Right ventricle myocardium superior (tissue), 1 donor: ENCODE results near the gene ZNF682. TPM values are rescaled to one million over a fixed set of nuclear protein-coding genes. Genes with fewer than 3 reads are reported as not detected.
"Not testable (repeated sequence)": the region's sequence is repeated elsewhere in the genome, so short reads cannot be mapped to it uniquely, and the experiment has no call there.

Experiments used
- ATAC-seq: fragments of 200-7000 bp; cut with Tn5 transposase; one replicate; pipeline ENCODE4 v1.9.1; 2020; ENCODE audit warnings: mild to moderate bottlenecking; ENCODE audit not compliant: poor library complexity
- DNase-seq: peaks from one replicate; pipeline ENCODE4 v3.0.0-alpha.2; 2020
- intact Hi-C: fragments of 100-400 bp; cut with DNase I; formaldehyde crosslinking; loops from one replicate; pipeline ENCODE4 v1.11.2; 2022
- total RNA-seq: library from RNA; stranded (reverse); fragmentation: NEBNext Ultra II Directional; extraction: Animal tissue kit (Norgen Biotek cat#: 25700); gene quantifications from one replicate; pipeline ENCODE4 v1.2.1, GENCODE V29; 2021
- donor health status: DM: no; HTN: yes; CAD: no; lungs with severe emphysema.

Gene ZNF682
- total RNA-seq, 1 donor from 2014 or later, result 6.3 TPM

DNA sequence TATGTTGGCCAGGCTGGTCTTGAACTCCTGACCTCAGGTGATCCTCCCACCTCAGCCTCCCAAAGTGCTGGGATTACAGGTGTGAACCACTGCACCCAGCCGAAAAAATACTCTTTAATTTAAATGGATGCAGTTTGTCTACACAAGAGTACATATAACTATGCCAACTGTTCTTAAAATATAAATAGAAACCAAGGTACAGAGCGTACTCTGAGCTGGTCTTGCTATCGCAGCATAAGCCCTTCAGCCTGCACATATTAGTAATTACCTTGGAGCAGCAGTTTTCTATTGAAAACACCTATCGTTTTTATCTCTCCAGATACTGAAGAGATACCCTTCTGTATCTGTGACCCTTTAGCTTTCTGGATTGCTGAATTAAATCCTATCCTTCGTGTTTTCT is 3.4 kb downstream of the ZNF682 start:
- ATAC-seq (peak; percentile 63), DNase-seq (no peak)
- intact Hi-C loops, result no loop called here

GRCh38 chr19:20028611-20029010 is 10.7 kb downstream of the ZNF682 start:
- DNase-seq (no peak), ATAC-seq (no peak)
- intact Hi-C loops, result no loop called here

GRCh38 chr19:20005741-20006140 is 33.6 kb downstream of the ZNF682 start:
- ATAC-seq, result no peak
- DNase-seq, result no peak
- intact Hi-C loops, result no loop called here

DNA sequence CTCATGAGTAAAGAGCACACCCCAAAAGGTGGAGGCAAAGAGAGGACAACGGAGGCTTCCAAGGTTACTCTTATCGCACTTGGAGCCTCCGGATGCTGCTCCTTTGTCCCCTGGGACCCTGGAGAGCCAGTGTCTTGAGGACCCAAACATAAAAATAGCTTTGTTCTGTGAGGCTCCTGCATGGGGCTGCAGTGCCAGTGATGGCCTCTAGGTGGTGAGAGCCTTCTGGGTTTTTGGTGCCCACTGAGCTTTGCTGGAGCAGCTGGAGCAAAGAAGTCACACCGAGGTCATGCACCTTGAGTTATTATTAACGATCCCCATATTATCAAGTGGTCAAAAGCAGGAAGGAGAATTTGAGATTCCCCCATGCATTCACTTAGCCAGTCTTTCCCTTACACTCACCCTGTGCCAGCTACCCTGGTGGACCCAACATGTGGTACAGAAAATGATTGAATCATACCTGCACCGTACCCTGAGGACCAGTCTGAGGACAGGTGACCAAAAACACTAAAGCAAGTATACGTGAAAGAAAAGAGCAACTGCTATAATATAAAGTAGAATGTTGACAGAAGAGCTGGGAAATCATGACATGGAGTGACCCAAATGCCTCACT is 41.5 kb downstream of the ZNF682 start:
- intact Hi-C loops, result no loop called here
- peak; percentile 29 for ATAC-seq
- DNase-seq, result no peak

- intact Hi-C loops, result no loop called here
- no peak for ATAC-seq
- no peak for DNase-seq
Observed at GRCh38 chr19:19966862-19967261, 72.4 kb downstream of the ZNF682 start.

DNA sequence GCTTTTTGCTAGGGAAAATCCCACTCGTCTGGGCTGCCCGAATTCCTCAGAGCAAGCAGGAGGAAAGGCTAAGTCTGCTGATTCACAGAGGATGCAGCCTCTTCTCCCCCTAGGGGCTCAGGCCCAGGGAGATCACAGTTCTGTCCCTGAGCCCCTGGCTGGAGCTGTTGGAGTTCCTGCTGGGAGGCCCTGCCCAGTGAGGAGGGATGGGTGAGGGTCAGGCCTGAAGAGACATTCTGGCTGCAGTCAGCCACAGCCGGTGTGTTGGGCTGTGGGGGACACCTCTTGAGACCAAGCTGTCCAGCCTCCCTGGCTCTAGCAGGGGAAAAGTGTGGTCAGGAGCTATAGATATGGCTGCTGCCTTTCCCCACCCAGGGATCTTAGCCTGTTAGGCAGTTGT is 73.2 kb downstream of the ZNF682 start:
- DNase-seq, ATAC-seq, intact Hi-C loops: not testable (repeated sequence)

- intact Hi-C loops, result no loop called here
- DNase-seq (no peak), ATAC-seq (no peak)
Observed at GRCh38 chr19:19964416-19964815, 74.9 kb downstream of the ZNF682 start.

DNA sequence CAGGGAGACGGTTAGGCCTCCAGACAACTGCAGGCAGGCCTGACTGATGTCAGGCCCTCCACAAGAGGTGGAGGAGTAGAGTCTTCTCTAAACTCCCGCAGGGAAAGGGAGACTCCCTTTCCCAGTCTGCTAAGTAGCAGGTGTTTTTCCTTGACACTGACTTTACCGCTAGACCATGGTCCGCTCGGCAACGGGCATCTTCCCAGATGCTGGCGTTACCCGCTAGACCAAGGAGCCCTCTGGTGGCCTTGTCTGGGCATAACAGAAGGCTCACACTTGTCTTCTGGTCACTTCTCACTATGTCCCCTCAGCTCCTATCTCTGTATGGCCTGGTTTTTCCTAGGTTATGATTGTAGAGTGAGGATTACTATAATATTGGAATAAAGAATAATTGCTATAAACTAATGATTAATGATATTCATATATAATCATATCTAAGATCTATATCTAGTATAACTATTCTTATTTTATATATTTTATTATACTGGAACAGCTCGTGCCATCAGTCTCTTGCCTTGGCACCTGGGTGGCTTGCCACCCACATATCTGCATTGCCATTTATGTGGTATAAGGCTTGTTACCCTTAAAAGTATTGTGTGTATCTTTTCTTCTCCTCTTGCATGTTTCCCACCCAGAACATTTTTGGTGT is 80.0 kb downstream of the ZNF682 start:
- intact Hi-C loops, ATAC-seq: not testable (repeated sequence)
- DNase-seq, result peak; percentile 81

- ATAC-seq, intact Hi-C loops, DNase-seq: not testable (repeated sequence)
Observed at GRCh38 chr19:19957766-19958165, 81.5 kb downstream of the ZNF682 start.

GRCh38 chr19:19956434-19957075 is 82.8 kb downstream of the ZNF682 start:
- intact Hi-C loops, result no loop called here
- no peak for ATAC-seq
- DNase-seq, result no peak

DNA sequence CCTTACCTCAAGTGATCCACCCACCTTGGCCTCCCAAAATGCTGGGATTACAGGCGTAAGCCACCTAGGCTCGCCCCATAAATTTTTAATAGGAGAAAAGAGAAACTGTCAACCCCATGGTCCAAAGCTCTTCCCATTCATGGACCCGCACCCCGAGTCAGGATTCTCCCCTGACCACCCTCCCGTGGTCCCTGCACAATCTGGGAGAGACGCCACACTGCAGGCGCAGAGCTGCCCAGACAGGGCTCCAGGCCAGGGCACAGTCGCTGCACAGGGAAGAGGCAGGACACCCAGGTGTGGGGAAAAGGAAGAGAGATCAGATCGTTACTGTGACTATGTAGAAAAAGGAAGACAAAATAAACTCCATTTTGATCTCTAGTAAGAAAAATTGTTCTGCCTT is 84.1 kb downstream of the ZNF682 start:
- intact Hi-C loops, result no loop called here
- no peak for ATAC-seq
- DNase-seq, result no peak

Other genes with a start within 250 kb of the ZNF682 start
- gene ZNF506, start 217.8 kb downstream of the ZNF682 start, total RNA-seq, result 8.1 TPM
- 6.6 TPM for gene ZNF253, start 173.6 kb downstream of the ZNF682 start, total RNA-seq
- 1.2 TPM for gene ZNF93, start 138.6 kb downstream of the ZNF682 start, total RNA-seq
- 1.00 TPM for gene ZNF90, start 38.5 kb upstream of the ZNF682 start, total RNA-seq
- gene ZNF486, start 127.7 kb upstream of the ZNF682 start, total RNA-seq, result 1.6 TPM